NT2/D1 (cell line): Measurements from ENCODE around the gene SLC7A9.
A peak's percentile ranks its signal among the peaks of the same experiment; 100 is the strongest.

Experiments
- DNase-seq: peaks from one replicate; pipeline ENCODE4 v3.0.0-alpha.2; 2011; ENCODE audit warnings: low read depth, low spot score
- H3K27me3 ChIP-seq: 2 replicates; pipeline ENCODE4 v1.6.0; 2011; ENCODE audit warnings: mild to moderate bottlenecking; ENCODE audit not compliant: insufficient read length, insufficient read depth
- H3K36me3 ChIP-seq: 2 replicates; pipeline ENCODE4 v1.6.1; 2011; ENCODE audit warnings: mild to moderate bottlenecking, low read length, mixed read lengths; ENCODE audit not compliant: insufficient read depth, insufficient read length
- H3K4me1 ChIP-seq: 2 replicates; pipeline ENCODE4 v1.5.1; 2011; ENCODE audit not compliant: insufficient read depth, insufficient read length
- H3K4me3 ChIP-seq: 2 replicates; pipeline ENCODE4 v1.5.1; 2011; ENCODE audit warnings: low read depth; ENCODE audit not compliant: insufficient read length
- H3K9ac ChIP-seq: 2 replicates; pipeline ENCODE4 v1.6.0; 2011; ENCODE audit warnings: low read depth; ENCODE audit not compliant: insufficient read length
- H3K9me3 ChIP-seq: 2 replicates; pipeline ENCODE4 v1.5.1; 2011; ENCODE audit warnings: mild to moderate bottlenecking, low read length; ENCODE audit not compliant: insufficient read depth
- SUZ12 ChIP-seq: IDR thresholded peaks from 2 replicates; pipeline ENCODE4 v1.6.1; 2011; ENCODE audit not compliant: insufficient read length, insufficient read depth; ENCODE audit errors: extremely low read depth
- YY1 ChIP-seq: IDR thresholded peaks from 2 replicates; pipeline ENCODE4 v1.6.1; 2011; ENCODE audit not compliant: insufficient read length, insufficient read depth
- ZNF274 ChIP-seq: IDR thresholded peaks from 2 replicates; pipeline ENCODE4 v1.6.1; 2011; ENCODE audit warnings: mild to moderate bottlenecking, low read depth, low read length

The SLC7A9 gene

GRCh38 chr19:32823747-32824102, 45.8 kb downstream of the SLC7A9 start:
- H3K9ac ChIP-seq = no peak overlapping the region
- no peak overlapping the region for H3K4me3 ChIP-seq
- no peaks in the 10 kb centered on the region for H3K27me3 ChIP-seq
- H3K36me3 ChIP-seq = peaks cover 78% of the 10 kb centered on the region
- no peaks in the 10 kb centered on the region for H3K9me3 ChIP-seq
- DNase-seq = no peak
- peaks cover 12% of the 10 kb centered on the region for H3K4me1 ChIP-seq
- TF ChIP-seq YY1 (no peak), ZNF274 (no peak)

GRCh38 chr19:32822916-32823746, 46.4 kb downstream of the SLC7A9 start:
- Histone ChIP-seq H3K36me3 (peaks cover 80% of the 10 kb centered on the region), H3K27me3 (no peaks in the 10 kb centered on the region), H3K9ac (no peak overlapping the region), H3K4me1 (peaks cover 12% of the 10 kb centered on the region), H3K4me3 (no peak overlapping the region), H3K9me3 (no peaks in the 10 kb centered on the region)
- no peak for DNase-seq
- TF ChIP-seq YY1 = no peak
- TF ChIP-seq SUZ12 = no peak
- TF ChIP-seq ZNF274 = no peak

GRCh38 chr19:32819419-32820400, 49.9 kb downstream of the SLC7A9 start:
- no peak for TF ChIP-seq SUZ12
- peaks cover 15% of the 10 kb centered on the region for H3K4me1 ChIP-seq
- no peaks in the 10 kb centered on the region for H3K27me3 ChIP-seq
- no peaks in the 10 kb centered on the region for H3K9me3 ChIP-seq
- H3K9ac ChIP-seq = no peak overlapping the region
- no peak for DNase-seq
- peaks cover 78% of the 10 kb centered on the region for H3K36me3 ChIP-seq
- no peak overlapping the region for H3K4me3 ChIP-seq

- no peaks in the 10 kb centered on the region for H3K9me3 ChIP-seq
These were observed 51.0 kb downstream of the SLC7A9 start for GRCh38 chr19:32818536-32818935.

GRCh38 chr19:32817569-32818476, 51.7 kb downstream of the SLC7A9 start:
- Histone ChIP-seq H3K36me3 (peaks cover 72% of the 10 kb centered on the region), H3K27me3 (no peaks in the 10 kb centered on the region), H3K4me3 (no peak overlapping the region), H3K9me3 (no peaks in the 10 kb centered on the region), H3K9ac (no peak overlapping the region), H3K4me1 (peaks cover 5% of the 10 kb centered on the region)
- DNase-seq = no peak
- TF ChIP-seq YY1 (no peak), ZNF274 (no peak), SUZ12 (no peak)

More at GRCh38 chr19:32818536-32818935, 51.0 kb downstream of the SLC7A9 start:
- H3K27me3 ChIP-seq = no peaks in the 10 kb centered on the region
- no peak overlapping the region for H3K4me3 ChIP-seq
- TF ChIP-seq ZNF274 = no peak
- no peak for TF ChIP-seq YY1
- TF ChIP-seq SUZ12 = no peak
- peaks cover 72% of the 10 kb centered on the region for H3K36me3 ChIP-seq
- DNase-seq = no peak
- H3K4me1 ChIP-seq = peaks cover 8% of the 10 kb centered on the region
- H3K9ac ChIP-seq = no peak overlapping the region

- TF ChIP-seq ZNF274 (no peak), YY1 (no peak), SUZ12 (no peak)
- Histone ChIP-seq H3K4me3 (no peak overlapping the region), H3K9ac (no peak overlapping the region), H3K4me1 (peaks cover 5% of the 10 kb centered on the region), H3K36me3 (peaks cover 78% of the 10 kb centered on the region), H3K27me3 (no peaks in the 10 kb centered on the region), H3K9me3 (no peaks in the 10 kb centered on the region)
- peak; percentile 46 for DNase-seq
These were observed 52.9 kb downstream of the SLC7A9 start for GRCh38 chr19:32816555-32817099.
